GM06990 (cell line): ENCODE results near the gene ZNF516.

ENCODE experiments used
- DNase-seq: peaks from one replicate; pipeline ENCODE4 v3.0.0-alpha.2; 2011; ENCODE audit not compliant: insufficient read length; ENCODE audit errors: extremely low read depth
- H3K27me3 ChIP-seq: replicated peaks from 2 replicates; pipeline ENCODE4 v1.6.0; 2011; ENCODE audit warnings: low read length; ENCODE audit not compliant: control insufficient read depth, insufficient read depth
- H3K36me3 ChIP-seq: 2 replicates; pipeline ENCODE4 v1.5.1; 2011; ENCODE audit warnings: low read length; ENCODE audit not compliant: control insufficient read depth, insufficient read depth
- H3K4me3 ChIP-seq: replicated peaks from 2 replicates; pipeline ENCODE4 v1.5.1; 2011; ENCODE audit warnings: low read depth, mild to moderate bottlenecking, control low read depth, low read length
- CTCF ChIP-seq: IDR thresholded peaks from 2 replicates; pipeline ENCODE4 v1.5.1; 2011; ENCODE audit warnings: low read length, control low read depth, mild to moderate bottlenecking, inconsistent platforms; ENCODE audit not compliant: insufficient read depth, poor library complexity, severe bottlenecking

Gene ZNF516

GRCh38 chr18:76373297-76373696 lies 121.7 kb downstream of the ZNF516 start:
- H3K4me3 ChIP-seq, result no peak overlapping the region
- no peaks in the 10 kb centered on the region for H3K27me3 ChIP-seq
- no peak for TF ChIP-seq CTCF
- DNase-seq, result no peak
- H3K36me3 ChIP-seq, result peaks cover 5% of the 10 kb centered on the region; the same call in 1 of the 2 replicates

GRCh38 chr18:76371301-76372203 lies 123.5 kb downstream of the ZNF516 start:
- TF ChIP-seq CTCF, result no peak
- H3K36me3 ChIP-seq, result peaks cover 5% of the 10 kb centered on the region; the same call in 1 of the 2 replicates
- H3K27me3 ChIP-seq, result no peaks in the 10 kb centered on the region
- no peak overlapping the region for H3K4me3 ChIP-seq
- no peak for DNase-seq

GRCh38 chr18:76370686-76371085 lies 124.4 kb downstream of the ZNF516 start:
- TF ChIP-seq CTCF, result no peak
- Histone ChIP-seq H3K4me3 (no peak overlapping the region), H3K27me3 (no peaks in the 10 kb centered on the region), H3K36me3 (peaks cover 5% of the 10 kb centered on the region; the same call in 1 of the 2 replicates)
- no peak for DNase-seq

GRCh38 chr18:76370201-76370600 lies 124.8 kb downstream of the ZNF516 start:
- peaks cover 5% of the 10 kb centered on the region; the same call in 1 of the 2 replicates for H3K36me3 ChIP-seq
- no peak for DNase-seq

GRCh38 chr18:76369791-76370190 lies 125.3 kb downstream of the ZNF516 start:
- no peak for TF ChIP-seq CTCF
- no peak for DNase-seq
- no peak overlapping the region for H3K4me3 ChIP-seq
- no peaks in the 10 kb centered on the region for H3K27me3 ChIP-seq
- H3K36me3 ChIP-seq, result peaks cover 5% of the 10 kb centered on the region; the same call in 1 of the 2 replicates

More at GRCh38 chr18:76370201-76370600, 124.8 kb downstream of the ZNF516 start:
- TF ChIP-seq CTCF, result no peak
- Histone ChIP-seq H3K4me3 (no peak overlapping the region), H3K27me3 (no peaks in the 10 kb centered on the region)
